ENCODE results near the gene TYW1B.
"Not testable (repeated sequence)": the region's sequence is repeated elsewhere in the genome, so short reads cannot be mapped to it uniquely, and the experiment has no call there.

TYW1B gene

DNA sequence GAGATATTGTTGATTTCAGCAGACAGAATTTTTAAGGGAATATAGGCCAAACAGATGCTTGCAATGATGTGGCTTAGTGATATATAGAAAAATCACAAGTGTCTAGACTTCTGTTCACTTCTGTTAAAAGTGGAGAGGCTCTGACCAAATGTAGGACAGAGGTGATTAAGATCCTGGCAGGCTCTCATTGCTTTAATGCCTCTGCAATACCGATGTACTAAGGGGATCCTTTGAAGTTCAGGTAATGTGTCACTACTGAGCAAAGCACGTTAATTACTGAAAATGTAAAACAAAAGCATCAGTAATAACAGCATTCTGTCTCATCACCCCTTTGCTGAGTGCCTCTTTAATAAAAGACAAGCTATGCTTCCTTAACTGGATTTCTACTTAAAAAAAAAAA is 131.4 kb downstream of the TYW1B start:
- DNase-seq, result not testable (repeated sequence)

GRCh38 chr7:72695482-72695881 is 132.5 kb downstream of the TYW1B start:
- DNase-seq, result not testable (repeated sequence)

- DNase-seq, result not testable (repeated sequence)
Observed at GRCh38 chr7:72691442-72691841, 136.6 kb downstream of the TYW1B start.

DNA sequence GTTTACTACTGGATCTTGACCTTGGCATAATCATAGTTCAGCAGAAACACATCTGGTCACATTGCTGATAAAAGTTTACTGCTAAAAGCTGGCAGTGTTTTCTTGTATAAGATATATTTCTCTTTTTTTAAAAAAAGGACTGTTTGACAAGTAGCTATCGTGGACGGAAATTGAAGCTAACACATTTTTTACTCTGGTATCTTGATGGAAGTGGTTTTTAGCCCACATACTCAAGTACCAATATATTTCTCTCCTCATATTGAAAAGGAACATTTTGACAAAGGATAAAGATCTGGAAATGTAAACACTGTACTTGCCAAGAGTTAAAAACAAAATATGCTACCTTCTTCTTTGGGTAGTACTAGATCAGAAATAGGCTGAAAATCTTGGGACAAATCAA is 137.8 kb downstream of the TYW1B start:
- not testable (repeated sequence) for DNase-seq

DNA sequence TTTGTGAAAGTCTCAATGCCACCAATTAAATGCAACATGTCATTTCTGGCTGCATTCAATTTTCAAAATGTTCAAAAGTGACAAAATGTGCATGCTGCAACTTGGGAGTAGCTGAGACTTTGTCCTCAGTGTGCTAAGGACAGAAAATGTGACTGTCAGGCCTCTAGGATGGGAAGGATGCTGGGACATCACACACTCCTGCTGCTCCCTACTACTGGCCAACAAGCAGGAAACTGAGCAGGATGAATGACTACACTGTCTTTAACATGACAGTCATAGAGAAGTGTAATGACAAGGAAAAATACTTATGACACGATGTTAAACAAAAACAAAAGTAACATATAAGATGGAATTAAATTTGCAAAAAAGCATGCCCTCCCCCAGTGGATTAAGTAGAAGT is 138.7 kb downstream of the TYW1B start:
- DNase-seq, result not testable (repeated sequence)

- not testable (repeated sequence) for DNase-seq
Observed at GRCh38 chr7:72681211-72681610, 146.8 kb downstream of the TYW1B start.

DNA sequence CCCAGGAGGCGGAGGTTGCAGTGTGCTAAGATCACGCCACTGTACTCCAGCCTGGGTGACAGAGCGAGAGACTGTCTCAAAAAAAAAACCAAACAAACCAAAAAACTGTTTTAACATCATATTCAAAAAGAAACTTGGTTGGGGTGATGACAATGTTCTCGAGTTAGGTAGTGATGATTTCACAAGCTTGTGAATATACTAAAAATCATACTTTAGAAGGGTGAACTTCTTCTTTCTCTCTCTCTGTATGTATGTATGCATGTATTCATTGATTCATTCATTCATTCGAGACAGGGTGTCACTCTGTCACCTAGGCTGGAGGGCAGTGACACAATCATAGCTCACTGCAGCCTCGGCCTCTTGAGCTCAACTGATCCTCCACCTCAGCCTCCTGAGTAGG is 151.1 kb downstream of the TYW1B start:
- not testable (repeated sequence) for DNase-seq

DNA sequence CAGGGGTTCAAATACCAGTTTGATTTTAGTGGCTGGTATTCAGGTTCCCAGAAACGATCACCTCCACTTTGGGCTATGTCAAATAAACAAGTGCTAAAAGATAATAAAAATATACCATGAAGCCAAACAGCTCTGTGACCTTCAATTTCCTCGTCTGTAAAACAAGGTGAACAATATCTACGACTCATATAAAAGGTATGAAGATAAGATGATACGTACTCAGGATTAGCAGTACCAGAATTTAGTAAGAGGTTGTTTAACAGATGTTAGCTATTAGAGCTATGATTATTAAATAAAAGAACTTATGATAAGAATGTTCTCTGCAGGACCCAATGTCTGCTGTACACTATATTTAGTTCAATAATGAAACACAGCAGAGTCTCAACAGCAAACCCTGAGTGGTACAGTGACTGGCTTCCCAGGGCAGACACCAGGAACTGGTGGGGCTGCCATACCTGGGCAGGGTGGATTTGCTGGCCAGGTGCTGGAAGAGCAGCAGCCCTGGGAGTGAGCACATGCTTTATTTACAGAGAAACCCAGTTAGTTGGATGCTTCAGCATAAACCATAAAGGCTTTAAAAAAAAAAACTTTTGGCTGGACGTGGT is 151.8 kb downstream of the TYW1B start:
- DNase-seq, result not testable (repeated sequence)

DNA sequence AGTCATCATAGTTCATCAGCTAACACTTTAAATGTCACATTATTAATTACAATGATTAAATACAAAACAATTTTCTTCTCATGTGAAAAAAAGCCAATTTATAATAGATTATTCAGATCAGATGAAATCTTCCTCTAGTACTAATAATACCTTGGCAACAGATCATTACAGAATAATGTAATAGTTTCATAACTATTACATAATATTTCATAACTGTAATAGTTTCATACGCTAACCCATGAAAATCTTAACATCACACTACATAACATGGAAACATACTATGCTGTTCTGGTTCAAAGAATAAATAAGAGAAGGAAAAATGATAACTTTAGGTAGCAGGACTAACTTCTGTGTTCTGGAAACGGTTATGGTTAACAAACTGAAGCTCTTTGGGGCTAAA is 152.3 kb downstream of the TYW1B start:
- not testable (repeated sequence) for DNase-seq

GRCh38 chr7:72674394-72674793 is 153.6 kb downstream of the TYW1B start:
- DNase-seq, result no peak

DNA sequence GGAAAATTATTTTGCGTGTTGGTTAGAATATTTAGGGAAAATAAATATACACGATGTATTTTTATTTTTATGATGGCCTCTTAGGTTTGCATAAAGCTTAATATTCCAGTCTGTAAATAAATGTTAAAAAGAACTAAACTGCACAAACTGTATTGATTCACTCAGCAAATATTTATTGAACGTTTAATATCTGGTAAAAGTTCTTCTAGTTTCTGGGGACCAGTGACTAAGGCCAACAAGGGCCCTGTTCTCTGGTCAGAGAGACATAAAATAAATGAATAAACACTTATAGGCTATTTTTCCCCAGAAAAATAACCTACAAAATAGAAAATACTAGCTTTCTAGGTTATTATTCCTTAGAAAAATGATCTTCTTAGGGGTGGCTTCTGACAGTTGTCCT is 157.2 kb downstream of the TYW1B start:
- not testable (repeated sequence) for DNase-seq

GRCh38 chr7:72668435-72668834 is 159.6 kb downstream of the TYW1B start:
- DNase-seq, result not testable (repeated sequence)

DNA sequence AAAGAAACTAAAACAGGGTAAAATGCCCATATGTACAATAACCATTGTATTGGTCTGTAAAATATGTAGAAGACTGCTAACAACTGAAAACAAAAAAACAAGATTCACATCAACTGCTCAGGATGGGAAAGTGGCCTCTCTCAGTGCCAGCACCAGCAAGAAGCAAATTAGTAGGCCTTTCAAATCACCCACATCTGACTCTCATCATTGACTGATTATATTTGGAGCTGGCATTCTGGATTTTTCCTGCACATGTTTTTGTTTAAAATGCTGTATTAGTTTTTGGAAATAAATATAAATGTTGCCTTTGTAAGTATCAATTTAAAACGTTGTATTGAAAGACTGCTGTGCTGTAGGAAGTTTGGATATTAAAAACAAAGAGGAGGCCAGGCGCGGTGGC is 161.0 kb downstream of the TYW1B start:
- not testable (repeated sequence) for DNase-seq

DNA sequence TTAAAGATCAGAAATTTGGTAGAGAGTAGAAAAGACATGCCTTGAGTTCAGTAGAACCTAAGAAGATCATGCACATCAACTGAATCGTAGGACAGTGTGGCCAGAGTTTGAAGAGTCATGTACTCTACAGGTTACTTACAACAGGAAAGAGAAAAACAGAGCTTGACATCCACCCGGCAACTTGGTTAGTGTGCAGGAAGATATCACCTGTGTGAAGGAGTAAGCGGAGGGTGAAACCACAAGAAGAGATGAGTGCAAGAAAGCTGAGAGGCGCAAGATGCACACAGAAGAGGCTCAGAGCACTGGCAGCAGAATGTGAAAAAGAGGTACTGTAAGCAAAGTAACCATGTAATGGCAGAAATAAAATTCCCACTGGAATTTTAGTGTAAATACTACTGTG is 179.4 kb downstream of the TYW1B start:
- not testable (repeated sequence) for DNase-seq

- not testable (repeated sequence) for DNase-seq
Observed at GRCh38 chr7:72643708-72644107, 184.3 kb downstream of the TYW1B start.

DNA sequence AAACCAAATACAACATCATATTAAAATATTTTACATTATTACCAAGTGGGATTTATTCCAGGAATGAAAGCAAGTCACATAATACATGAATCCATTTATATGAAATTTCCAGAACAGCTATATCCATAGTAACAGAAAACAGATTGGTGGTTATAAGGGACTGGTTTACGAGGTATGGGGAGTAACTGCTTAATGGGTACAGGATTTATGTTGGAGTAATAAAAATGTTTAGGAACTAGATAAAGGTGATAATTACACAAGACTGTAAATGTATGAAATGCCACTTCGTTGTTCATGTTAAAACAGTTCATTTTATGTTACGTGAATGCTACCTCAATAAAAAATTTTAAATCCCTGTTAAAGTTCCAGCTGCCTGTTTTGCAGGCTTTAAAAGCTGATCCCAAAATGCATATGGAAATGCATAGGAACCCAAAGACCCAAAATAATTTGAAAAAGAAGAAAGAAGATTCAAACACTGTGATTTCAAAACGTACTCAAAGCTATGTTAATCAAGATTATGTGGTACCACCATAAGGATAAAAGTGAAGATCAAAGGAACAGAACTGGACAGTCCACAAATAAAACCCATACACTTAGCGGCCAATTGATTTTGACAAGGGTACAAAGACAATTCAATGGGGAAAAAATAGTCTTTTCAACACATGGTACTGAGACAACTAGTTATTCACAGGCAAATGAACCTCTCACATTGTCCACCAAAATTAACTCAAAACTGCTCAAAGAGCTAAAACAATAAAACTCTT is 186.3 kb downstream of the TYW1B start:
- DNase-seq, result not testable (repeated sequence)

DNA sequence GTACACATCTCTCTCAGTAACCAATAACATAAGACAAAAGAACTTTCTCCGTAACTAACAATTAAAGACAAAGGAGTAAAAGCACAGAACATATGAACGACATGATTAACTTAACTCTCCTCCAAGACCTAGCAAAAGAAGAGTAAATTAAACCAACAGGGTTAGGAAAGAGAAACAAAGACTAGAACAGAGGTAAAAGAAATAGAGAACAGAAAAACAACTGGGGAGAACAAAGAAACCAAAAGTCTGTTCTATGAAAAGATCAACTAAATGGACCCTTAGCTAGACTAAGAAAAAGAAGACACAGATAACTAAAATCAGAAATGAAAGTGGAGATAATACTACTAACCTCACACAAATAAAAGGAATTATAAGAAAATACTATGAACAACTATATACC is 187.3 kb downstream of the TYW1B start:
- DNase-seq, result not testable (repeated sequence)

- not testable (repeated sequence) for DNase-seq
Observed at GRCh38 chr7:72635273-72635908, 192.6 kb downstream of the TYW1B start.

- not testable (repeated sequence) for DNase-seq
Observed at GRCh38 chr7:72632765-72633292, 195.2 kb downstream of the TYW1B start.

DNA sequence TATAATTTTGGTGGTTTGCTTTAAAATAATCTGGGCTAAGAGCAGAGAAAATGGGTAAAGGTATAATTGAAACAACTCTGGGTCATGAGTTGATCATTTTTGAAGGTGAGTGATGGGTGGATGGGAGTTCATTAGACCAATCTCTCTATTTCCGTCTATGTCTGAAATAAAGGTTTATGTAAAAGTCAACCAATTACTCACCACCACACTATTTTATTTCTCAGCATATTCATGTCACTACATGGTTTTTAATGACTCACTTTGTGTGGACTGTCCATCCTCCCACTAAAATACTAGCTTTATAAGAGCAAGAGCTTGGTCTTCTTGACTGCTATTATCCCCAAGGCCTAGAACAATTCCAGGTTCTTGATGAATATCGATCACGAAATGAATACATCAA is 199.6 kb downstream of the TYW1B start:
- not testable (repeated sequence) for DNase-seq

GRCh38 chr7:72626428-72627011 is 201.5 kb downstream of the TYW1B start:
- not testable (repeated sequence) for DNase-seq

- not testable (repeated sequence) for DNase-seq
Observed at GRCh38 chr7:72625721-72626423, 202.1 kb downstream of the TYW1B start.
